ENCODE data around the gene INPP4B.

INPP4B gene

DNA sequence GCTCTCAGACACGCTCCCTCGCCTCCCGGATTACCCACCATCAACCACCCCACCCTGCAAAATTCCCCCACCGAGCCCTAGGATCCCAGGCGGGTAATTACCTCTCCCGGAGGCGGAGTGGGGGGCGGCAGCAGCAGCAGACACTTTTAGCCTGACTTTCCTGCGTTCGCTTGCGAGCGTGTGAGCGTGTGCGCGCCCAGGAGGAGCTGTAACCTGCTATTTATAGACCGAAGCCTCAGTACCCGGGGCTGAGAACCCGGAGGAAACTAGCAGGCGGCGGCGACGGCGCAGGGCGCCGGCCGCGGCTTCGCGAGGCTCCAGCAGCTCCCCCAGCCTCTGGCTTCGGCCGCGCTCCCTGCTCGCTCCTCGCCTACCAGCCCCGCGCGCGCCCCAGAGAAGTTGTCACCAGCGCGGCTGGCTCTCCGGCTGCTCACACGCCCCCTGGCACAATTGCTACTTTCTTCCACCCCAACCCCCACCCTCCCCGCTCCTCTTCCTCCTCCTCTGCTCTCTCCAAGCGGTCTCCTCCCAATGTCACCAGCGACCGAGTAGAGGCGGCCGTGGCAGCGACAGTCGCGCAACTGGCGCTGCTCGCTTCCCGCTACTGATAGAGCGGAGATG lies at the start of gene INPP4B:
Gene INPP4B (minus strand): TSS at position 194 of the 621 bp plus-strand sequence.
- in situ Hi-C loops (cut with MboI; ENCODE audit: low sequenced_read_pairs) = no loop called here

DNA sequence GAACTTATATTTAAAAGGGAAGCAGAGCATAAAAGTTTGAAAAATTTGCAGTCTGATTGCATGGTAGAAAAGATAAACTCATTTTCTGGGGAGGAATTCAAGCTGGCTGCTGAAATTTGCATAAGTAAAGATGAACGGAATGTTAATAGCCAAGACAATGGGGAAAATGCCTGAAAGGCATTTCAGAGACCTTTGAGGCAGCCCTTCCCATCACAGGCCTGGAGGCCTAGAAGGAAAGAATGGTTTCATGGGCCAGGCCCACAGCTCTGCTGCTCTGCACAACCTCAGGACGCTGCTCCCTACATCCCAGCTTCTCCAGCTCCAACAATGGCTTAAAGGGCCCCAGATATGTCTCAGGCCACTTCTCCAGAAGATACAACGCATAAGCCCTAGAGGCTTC lies 46.9 kb upstream of the INPP4B start:
- in situ Hi-C loops (cut with MboI; ENCODE audit: low sequenced_read_pairs) = no loop called here

DNA sequence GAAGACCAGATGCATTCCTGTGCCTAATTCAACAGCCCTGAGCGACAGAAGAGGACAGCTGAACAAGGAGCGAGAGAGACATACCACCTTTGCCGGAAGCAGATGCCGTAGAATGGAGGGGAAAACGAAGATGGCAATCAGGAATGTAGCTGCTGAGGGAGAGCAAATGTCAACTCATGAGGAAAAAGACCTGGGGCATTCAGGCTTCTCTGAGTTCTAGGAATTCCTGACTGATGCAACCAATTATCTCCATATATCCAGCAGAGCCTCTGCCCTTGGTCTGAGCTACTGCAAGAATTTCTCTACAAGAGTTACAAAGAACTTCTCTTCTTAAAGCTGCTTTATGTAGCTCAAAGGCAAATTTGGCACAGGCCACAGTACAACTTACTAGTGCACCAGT lies 40.5 kb upstream of the INPP4B start:
- in situ Hi-C loops (cut with MboI; ENCODE audit: low sequenced_read_pairs) = no loop called here

DNA sequence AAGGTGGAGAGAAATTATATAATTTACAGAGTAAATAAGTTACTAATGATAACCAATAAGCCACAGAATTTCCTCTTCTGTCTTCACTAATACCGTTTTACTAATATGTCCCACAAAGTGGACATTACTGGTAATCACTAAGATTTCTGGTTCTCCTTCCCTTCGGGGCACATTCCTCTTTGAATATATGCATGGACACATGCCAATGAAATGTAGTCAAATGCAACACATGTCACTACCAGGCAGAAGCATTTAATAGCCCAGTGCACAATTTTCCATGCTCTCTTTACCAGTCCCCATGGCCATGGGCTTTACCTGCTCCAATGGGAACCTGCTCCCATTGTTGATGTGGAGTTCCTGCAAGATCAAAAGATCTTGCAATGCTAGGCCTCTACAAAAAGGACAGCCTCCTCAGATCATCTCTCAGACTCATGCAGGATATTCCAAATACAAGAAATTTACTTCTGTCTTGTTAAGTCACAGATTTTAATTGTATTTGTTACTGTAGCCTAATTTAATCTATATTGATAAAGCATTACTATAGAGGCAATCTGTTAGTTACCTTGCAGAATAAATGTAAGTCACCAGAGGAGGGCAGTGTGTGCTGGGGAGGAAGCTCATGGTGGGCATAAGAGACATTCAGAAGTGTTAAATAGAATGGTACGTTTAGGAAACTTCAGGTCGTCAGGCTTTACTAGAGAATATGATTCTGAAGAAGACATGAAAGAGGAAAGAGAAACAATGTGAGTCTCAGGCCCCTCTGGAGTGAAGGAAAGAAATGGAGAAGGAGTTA lies 37.1 kb upstream of the INPP4B start:
- in situ Hi-C loops (cut with MboI; ENCODE audit: low sequenced_read_pairs) = no loop called here

DNA sequence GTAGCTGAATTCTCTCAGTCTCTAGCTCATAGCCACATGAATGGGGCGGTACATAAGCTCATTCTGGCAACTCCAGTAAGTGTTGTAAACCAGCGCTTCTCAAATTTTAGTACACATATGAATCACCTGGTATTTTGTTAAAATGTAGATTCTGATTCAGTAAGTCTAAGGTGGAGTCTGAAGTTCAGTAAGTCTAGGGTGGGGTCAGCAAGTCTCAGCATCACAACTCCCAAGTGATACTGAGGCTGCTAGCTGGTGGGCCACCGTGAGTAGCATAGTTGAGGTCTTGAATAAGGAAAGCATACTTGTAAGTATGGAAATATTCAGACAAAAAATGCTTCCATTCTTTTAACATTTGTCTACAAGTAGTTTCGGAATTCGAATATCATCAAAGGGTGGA lies 36.1 kb upstream of the INPP4B start:
- in situ Hi-C loops (cut with MboI; ENCODE audit: low sequenced_read_pairs) = no loop called here

DNA sequence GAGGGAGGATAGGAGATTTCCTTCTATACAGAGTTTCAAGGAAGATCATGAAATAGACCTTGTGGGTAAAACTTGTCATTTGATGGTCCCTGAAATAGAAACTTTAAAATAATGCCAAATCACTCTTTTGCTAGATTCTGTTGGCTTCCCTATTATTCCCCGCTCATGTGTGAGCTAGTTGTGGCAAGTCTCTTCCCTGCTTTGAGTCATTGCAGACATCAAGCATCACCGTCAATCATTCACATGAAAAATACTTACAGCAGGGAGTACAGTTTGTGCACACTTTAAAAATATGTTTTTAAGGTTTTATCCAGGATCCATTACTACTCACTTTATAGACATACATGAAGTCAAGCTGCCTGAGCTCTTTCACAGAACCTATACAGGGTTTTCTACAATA lies 35.2 kb upstream of the INPP4B start:
- in situ Hi-C loops (cut with MboI; ENCODE audit: low sequenced_read_pairs) = no loop called here

DNA sequence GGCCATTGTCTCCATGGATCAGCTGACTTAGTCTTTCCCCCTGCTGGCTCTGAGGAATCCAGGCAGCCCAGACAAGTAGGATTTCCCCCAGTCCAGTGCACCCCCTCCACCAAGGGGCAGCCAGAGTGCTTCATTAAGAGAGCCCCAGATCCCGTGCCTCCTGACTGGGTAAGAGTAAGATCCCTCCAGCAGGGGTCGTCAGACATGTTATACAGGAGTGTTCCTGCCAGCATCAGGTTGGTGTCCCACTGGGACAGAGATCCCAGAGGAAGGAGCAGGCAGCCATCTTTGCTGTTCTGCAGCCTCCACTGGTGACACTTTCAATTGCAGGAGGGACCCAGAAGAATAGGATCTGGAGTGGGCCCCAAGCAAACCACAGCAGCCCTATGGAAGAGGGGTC lies 29.0 kb upstream of the INPP4B start:
- in situ Hi-C loops (cut with MboI; ENCODE audit: low sequenced_read_pairs) = no loop called here

DNA sequence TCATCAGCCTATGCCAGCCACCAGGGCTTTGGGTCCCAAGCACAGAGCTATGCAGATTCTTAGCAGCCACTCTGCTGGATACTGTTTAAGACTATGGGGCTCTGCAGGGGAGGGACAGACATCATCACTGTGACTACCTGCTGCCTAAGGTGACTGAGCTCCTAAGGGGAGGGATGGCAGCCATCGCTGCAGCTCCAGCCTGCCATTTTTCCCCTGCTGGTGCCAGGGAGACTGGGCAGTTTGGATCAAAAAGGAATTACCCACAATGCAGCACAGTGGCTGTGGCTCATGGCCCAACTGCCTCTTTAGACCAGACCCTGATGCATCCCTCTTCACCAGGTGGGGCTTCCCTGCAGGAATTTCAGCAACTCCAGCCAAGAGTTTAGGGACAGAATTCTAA lies 28.6 kb upstream of the INPP4B start:
- in situ Hi-C loops (cut with MboI; ENCODE audit: low sequenced_read_pairs) = no loop called here

DNA sequence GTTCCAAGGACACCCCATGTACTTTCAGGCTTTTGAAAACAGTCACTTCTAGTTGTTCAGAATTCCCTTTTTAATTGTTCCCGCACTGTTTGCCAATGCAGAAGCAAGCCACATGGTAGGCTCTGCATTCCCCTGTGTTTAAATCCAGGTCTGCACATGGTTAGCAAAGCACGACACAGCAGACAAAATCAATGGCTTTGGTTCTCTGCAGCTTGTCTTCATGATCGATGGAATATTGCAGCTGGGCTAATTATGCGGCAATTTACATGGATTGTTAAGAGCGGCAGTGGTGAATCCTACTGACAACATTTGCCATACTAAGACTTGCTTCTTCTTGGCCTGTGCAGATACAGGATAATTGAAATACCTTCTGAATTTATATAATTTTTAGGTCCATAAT lies 20.6 kb upstream of the INPP4B start:
- in situ Hi-C loops (cut with MboI; ENCODE audit: low sequenced_read_pairs) = no loop called here

DNA sequence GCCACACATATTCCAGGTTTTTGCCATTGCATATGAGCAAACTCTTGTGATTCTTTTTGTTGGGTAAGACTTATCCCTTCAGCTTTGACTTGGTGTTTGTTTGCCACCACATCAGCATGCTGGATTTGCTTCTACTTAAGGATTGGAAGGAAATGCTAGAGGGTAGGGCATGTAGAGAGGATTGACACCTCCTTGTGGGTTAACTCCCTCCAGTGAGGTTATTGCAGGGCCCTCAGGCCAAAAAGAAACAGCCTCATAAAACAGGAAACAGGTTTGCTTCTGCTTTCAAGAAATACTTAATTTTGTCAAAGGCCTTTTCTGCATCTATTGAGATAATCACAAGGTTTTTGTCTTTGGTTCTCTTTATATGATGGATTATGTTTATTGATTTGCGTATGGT lies 15.2 kb upstream of the INPP4B start:
- in situ Hi-C loops (cut with MboI; ENCODE audit: low sequenced_read_pairs) = no loop called here

DNA sequence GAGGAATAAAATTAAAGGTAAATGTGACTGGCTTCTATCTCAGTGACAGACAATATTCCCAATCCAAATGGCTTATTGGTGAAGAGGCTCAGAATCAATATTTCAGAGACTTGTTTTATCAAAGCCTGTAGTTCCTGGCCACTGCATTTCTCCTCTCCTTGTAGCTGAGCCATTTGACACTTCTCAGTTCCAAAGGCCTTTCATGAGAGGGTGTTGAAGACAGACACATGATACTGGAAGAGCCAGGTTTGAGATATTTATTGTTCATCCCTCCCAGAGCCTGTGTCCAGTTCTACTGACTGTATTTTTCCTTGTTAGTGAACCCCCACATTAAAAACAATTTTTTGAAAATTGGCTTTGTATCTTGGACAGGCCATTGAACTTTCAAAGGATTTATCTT lies 12.9 kb upstream of the INPP4B start:
- in situ Hi-C loops (cut with MboI; ENCODE audit: low sequenced_read_pairs) = no loop called here

DNA sequence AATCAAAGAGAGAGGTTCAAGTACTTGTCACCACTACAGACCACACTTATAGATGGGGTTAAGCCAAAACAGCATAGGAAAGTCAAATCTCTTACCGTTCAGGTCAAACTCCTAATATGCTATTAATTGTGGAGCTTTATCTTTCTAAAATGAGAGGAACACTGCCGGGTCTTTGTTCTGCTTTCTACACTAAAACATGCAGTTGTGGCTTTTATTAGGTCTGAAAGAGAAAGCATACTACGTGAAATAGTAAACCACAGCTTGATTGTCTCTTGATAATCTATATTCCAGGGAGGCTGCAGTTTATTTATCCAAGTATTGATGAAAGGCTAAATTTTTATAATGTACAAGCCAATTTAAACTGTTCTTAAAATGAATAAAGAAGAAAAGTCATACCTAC lies 12.3 kb upstream of the INPP4B start:
- in situ Hi-C loops (cut with MboI; ENCODE audit: low sequenced_read_pairs) = no loop called here

DNA sequence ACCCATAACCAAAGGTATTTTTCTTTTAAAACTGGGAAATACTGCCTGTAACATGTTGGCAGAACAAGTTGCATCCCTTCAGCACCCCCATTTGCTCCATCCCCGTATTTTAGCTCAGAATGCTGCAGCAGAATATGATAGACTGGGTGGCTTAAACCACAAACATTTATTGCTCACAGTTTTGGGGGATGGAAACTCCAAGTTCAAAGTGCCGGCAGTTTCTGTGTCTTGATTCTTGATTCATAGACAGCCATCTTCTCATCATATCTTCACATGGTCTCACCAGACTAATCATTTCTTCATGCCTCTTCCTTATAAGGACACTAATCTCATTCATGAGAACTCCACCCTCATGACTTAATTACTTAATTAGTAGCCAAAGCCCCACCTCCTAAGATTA lies 10.5 kb upstream of the INPP4B start:
- in situ Hi-C loops (cut with MboI; ENCODE audit: low sequenced_read_pairs) = no loop called here

DNA sequence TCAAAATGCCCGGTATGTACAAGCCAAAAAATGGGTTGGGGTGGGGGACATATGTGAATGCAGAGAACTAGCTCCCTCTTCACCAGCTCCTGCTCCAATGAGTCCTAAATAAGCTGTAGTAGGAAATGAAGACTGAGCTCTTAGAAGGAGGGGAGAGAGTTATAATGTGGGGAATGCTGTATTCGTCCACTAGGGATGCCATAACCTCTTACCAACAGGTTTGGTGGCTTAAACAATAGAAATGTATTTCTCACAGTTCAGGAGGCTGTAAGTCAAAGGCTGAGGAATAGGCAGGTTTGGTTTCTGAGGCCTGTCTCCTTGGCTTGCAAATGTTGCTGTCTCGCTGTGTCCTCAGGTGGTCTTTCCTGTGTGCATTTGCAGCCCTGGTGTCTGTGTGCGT lies 4.4 kb upstream of the INPP4B start:
- in situ Hi-C loops (cut with MboI; ENCODE audit: low sequenced_read_pairs) = no loop called here

DNA sequence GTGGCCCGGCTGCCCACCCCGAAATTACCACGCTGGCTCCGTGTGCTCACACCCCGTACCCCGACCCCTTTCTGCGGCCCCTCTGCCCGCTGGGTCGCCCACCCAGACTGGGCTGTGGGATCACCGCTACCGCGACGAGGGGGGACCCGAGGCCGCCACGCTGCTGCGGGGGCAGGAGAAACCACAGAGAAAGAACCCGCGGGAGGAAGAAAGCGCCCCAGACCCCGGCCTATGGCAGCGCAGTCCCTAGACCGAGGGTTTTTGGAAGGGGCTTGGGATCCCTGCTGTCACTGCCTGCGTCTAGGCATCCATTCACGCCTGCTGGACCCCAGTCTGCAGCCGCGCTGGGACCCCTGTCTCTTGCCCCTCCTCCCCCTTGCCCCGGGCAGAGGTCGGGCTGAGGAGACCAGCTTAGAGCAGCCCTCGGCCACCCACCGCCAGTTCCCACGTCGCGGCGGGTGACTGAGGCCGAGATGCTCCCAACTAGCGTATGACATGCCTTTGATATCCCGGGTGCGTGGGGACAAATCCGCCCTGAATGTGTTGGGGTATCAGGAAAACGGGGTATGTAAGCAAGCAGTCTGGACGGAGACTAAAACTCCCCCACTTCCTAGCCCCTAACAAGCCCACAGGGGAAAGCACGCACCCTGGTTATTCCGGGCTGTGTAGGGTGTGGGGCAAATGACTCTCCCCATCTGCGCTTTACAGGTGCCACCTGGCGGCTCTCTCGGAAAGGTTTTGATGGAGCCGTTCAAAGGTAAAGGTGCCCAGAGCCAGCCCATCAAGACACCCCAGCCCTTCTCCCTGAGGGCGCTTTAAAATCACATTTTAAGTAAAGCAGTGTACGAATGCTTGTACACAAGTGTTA lies 862 bp upstream of the INPP4B start:
- in situ Hi-C loops (cut with MboI; ENCODE audit: low sequenced_read_pairs) = no loop called here

DNA sequence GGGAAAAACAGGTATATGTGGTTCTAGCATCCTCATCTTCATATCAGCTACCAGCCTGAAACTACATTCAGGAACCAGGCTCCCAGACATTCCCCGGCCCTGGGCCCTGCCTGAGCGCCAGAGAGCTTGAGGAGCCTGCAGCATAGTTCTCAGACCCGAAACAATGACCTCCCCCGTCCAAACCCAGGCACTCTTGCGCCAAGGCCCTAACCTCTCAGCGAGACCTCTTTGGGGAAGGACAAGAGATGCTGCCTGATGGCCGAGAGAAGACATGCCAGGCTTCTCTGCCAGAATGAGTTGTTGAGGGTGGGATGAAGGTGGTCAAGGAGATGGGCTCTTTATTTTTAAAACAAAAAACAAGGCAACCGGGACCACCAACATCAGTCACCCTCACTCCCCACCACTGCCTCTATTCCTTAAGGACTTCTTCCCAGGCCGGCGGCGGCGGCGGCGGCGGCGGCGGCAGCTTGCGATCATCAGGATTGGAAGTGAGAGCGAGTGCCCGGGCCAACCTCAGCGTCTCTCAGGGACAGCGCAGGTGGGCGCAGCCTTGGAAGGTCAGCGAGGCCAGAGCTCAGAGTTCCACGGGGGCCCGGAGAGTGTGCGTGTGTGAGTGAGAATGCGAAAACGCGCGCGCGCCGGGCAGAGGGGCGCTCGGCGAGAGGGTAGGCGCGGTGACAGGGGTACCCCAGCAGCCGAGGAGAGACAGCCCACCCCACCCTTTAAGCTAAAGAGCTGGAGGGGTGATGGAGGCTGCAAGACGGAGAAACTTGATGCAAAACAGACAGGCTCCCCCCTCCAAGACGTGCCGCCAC lies 601 bp downstream of the INPP4B start:
- in situ Hi-C loops (cut with MboI; ENCODE audit: low sequenced_read_pairs) = no loop called here

DNA sequence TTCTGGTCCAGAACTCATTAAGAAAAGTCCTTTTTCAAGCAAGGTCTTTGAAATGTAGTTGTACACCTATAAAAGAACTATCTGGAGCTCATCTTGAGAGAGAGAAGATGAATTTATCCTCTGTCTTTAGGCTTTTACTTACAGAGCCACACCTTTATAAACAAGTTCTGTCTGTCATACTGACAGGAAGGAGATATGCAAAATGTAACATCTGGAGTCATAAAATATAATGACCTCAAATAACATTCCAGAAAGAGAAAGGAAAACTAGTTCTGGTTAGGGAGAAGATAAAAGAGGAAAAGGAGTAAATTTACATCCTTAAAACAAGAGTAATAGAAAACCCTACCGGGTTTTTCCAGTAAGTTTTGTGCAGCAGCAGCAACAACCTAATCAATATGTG lies 1.3 kb downstream of the INPP4B start:
- in situ Hi-C loops (cut with MboI; ENCODE audit: low sequenced_read_pairs) = no loop called here

DNA sequence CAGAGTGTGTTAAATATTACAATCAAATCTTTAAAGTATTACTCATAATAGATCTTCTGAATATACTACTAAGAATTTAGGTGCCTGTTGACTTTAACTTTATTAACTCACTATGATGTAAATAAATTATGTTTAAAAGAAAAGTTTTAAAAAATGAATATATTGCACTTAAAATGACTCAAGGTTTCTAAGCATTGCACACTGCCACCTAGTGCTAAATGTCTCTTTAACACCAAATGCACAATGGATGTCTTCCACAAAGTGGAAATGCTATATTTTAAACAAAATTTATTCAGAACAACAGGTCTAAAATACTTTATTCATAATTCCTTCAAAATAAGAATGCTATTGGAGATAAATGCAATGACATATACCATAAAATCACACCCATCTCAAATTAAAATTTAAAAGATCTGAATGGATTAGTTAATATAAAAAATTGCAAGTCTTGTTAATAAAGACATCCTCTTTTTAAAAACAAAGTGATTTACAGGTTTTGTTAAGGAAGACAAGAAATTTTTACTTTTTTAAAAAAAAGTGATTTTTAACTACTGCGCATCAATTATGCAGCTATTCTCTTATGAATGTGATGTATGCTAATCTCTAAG lies 5.5 kb downstream of the INPP4B start:
- in situ Hi-C loops (cut with MboI; ENCODE audit: low sequenced_read_pairs) = no loop called here

DNA sequence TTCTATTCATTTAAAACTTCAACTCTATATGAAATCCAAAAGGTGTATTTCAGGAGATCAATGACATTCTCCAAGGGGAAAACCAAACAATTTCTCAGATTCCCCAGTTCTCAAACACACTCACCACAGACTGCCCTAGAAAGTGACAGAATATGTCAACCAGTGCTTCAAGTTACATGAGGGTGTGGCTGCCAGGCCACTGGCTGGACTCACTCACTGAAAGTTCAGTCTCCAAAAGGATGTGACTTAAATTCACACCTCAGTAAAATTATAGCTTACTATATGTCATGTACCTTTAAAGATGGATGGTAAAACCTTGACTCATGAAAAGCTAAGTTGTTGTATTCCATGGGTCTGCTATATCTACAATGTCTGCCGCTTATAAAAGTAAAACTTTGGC lies 7.3 kb downstream of the INPP4B start:
- in situ Hi-C loops (cut with MboI; ENCODE audit: low sequenced_read_pairs) = no loop called here

DNA sequence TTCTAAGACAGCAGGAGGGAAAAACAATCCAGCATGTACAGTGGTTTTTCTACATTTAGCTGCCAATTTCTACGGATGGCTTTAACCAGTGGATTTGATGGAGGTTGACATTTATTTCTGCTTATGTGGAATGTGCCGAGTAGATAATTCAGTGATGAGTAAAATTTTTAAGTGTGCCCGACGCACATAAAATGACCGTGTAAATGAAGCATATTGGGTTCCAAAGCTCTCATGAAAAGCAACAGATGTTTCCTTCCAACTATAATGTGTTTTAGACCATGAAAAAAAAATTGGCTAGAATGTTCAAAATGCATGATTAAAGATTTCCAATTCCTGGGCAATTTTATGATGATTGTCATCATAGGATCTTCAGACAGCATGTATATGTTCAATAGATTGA lies 14.1 kb downstream of the INPP4B start:
- in situ Hi-C loops (cut with MboI; ENCODE audit: low sequenced_read_pairs) = no loop called here

Measured in HL-60/S4 treated with phorbol 12-myristate 13-acetate at 8.2 ng/mL for 4 days and 3 days (cell line).